AG09319 (cell line): ENCODE data around the gene TMIGD2.
A peak's percentile ranks its signal among the peaks of the same experiment; 100 is the strongest.

Source experiments
- DNase-seq: peaks from one replicate; pipeline ENCODE4 v3.0.0-alpha.2; 2010; ENCODE audit warnings: low read depth; ENCODE audit errors: extremely low read depth
- CTCF ChIP-seq: IDR thresholded peaks from 2 replicates; pipeline ENCODE4 v1.5.1; 2011; ENCODE audit warnings: low read depth, mild to moderate bottlenecking, inconsistent platforms, low read length, moderate library complexity

Gene TMIGD2

GRCh38 chr19:4343370-4344307, 41.5 kb upstream of the TMIGD2 start, which contains the start of gene MPND:
MPND (plus strand) TSS chr19:4343562; CDS start chr19:4343594, 32 bp downstream.
- TF ChIP-seq CTCF: no peak
- peak; percentile 39 for DNase-seq

DNA sequence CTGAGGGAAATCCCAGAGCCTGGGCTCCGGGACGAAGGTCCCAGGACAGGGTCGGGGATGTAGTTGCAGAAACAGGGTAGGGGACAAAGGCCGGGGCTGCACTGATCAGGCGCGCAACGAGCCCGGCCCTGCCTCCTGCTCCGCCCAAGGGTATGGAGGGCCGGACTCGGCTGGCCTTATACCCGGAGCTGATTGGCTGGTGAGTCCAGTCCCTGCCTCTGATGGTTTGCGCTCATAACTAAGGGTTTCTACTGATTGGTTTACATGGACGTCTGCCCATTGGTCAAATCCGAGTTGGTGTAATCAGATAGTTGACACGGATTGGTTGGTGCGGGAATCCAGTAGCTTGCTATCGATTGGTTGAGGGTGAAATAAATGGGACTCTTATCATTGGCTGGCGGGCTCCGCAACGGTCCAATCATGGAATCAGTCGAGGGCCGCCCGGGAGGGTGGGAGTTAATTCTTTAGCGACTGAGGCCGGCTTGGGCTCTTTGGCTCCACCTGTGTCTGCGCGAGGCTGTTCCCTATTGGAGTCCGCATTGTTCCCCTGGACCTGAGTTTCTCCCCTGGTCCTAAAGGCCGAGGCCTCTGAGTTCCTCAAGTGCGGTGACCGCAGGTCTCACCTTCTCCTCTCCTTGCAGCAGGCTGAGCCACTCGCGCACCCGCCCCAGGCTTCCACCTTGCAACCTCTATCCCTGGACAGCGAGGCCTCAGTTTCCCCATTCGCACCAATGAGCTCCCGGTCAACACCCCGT, 40.6 kb upstream of the TMIGD2 start:
- peak; percentile 100 for DNase-seq
- TF ChIP-seq CTCF: peak; percentile 27

GRCh38 chr19:4342314-4342614, 40.1 kb upstream of the TMIGD2 start:
- no peak for DNase-seq
- TF ChIP-seq CTCF: no peak

- no peak for TF ChIP-seq CTCF
- no peak for DNase-seq
Measured at GRCh38 chr19:4338441-4339355, 36.5 kb upstream of the TMIGD2 start, which contains the start of gene STAP2. STAP2 (minus strand) TSS chr19:4338827; CDS start chr19:4338753, 74 bp downstream.

DNA sequence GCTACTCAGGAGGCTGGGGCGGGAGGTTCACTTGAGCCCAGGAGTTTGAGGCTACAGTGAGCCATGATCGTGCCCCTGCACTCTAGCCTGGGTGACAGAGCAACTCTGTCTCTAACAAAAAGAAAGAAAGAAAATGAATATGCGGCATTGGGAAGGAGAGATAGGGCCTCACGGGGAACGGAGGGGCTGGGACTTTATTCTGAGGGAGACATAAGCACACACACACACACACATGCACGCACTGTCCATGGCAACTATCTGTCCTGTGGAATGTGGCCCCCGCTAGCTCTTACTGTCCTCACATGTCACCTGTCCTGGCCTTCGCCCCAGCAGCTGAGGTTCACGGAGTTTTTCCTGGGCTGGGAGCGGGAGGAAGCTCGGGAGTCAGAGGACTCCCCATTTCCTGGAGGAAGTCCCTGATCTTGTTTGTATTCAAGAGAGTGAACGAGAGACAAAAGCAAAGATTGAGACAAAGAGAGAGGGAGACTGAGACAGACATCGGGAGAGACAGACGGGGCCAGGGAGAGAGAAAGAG, 35.8 kb upstream of the TMIGD2 start:
- no peak for TF ChIP-seq CTCF
- no peak for DNase-seq

- TF ChIP-seq CTCF: no peak
- DNase-seq: no peak
Measured at GRCh38 chr19:4334929-4335570, 32.9 kb upstream of the TMIGD2 start.
